ENCODE results near the gene NECTIN1. TPM values are rescaled to one million over a fixed set of nuclear protein-coding genes. Genes with fewer than 3 reads are reported as not detected.

Gene NECTIN1
- total and polyA plus RNA-seq, 9 donors: 7.9 to 44.3 (median 28.2) TPM

DNA sequence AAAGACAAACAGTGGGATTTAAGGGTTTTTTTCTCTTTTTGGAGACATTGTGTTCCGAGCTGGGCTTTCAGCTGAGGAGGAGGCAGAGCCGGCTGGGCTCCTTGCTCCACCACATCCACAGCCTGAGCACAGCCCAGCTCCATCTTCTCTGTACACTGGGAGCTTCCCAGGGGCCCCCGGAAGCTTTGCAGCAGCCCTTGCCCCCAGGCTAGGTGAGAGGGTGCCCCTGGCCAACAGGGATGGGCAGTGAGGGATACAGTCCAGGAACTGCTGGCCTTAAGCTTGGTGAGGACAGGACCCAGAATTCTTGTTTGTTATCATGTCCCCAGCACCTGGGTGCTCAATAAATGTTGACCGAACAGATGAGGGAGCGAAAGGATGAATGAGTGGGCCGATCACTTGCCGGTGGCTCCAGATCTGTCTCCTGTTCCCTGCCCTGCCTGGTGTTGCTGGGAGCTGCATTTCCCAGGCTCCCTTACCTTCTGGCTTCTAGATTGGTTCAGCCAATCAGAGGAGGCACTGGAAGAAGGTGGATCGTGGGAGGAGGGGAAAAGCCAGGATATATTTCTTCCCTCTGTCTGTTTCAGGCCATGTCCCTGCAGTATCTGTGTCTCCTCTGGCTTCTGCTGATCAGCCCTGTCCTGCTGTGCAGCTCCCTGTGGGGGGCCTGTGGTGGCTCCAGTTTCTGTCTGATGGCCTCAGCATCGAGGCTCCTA, 26.5 kb upstream of the NECTIN1 start:
- DNase-seq: no peak
- Histone ChIP-seq H3K4me1 (ENCODE audit: control insufficient read depth, insufficient read depth, low read length) (peaks cover 52% of the 10 kb centered on the region), H3K27ac (ENCODE audit: low read length) (no peak overlapping the region), H3K9me3 (replicated peaks; ENCODE audit: control insufficient read depth, low read depth, low read length) (no peaks in the 10 kb centered on the region), H3K4me3 (ENCODE audit: low read length) (no peak overlapping the region), H3K27me3 (ENCODE audit: control insufficient read depth, insufficient read depth, low read length) (peaks cover 21% of the 10 kb centered on the region), H3K36me3 (ENCODE audit: control insufficient read depth, insufficient read depth, low read length) (no peaks in the 10 kb centered on the region)
- 64% methylated on average over 4 of the region's 9 CpGs for WGBS (ENCODE audit: insufficient coverage)

DNA sequence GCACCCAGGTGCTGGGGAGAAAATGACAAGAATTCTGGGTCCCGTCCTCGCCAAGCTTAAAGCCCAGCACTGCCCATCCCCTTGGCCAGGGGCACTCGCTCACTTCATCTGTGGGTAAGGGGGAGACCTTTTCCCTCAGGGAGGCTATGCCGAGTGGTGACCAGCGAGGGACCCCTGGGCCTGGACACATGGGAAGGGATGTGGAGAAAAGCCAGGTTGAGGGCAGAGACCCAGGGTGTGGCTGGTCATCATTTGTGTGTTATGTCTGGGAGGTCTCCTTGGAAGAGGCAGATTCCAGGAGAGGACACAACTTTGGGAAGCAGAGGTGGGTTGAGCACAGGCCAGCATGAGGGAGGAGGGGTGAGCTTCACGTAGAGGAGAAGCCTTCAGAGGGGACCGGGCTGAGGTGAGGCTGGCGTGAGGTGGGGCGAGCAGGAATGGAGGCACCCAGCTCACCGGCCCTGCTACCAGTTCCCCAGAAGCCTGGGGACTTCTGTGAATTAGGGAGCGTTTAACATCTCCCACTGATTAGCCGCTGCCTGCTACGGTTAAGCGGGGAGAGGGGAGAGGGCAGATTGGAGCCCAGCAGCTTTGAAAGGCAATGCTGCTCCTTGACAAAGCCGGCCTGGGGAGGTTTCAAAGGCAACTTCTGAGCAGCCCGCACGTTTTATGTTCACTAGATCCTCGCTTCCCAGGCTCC, 25.8 kb upstream of the NECTIN1 start:
- DNase-seq: no peak
- no peaks in the 10 kb centered on the region for H3K36me3 ChIP-seq (ENCODE audit: control insufficient read depth, insufficient read depth, low read length)
- peaks cover 52% of the 10 kb centered on the region for H3K4me1 ChIP-seq (ENCODE audit: control insufficient read depth, insufficient read depth, low read length)
- no peaks in the 10 kb centered on the region for H3K9me3 ChIP-seq (replicated peaks; ENCODE audit: control insufficient read depth, low read depth, low read length)
- no peak overlapping the region for H3K27ac ChIP-seq (ENCODE audit: low read length)
- H3K4me3 ChIP-seq (ENCODE audit: low read length): no peak overlapping the region
- peaks cover 24% of the 10 kb centered on the region for H3K27me3 ChIP-seq (ENCODE audit: control insufficient read depth, insufficient read depth, low read length)
- 55% methylated on average over 9 of the region's 18 CpGs for WGBS (ENCODE audit: insufficient coverage)

DNA sequence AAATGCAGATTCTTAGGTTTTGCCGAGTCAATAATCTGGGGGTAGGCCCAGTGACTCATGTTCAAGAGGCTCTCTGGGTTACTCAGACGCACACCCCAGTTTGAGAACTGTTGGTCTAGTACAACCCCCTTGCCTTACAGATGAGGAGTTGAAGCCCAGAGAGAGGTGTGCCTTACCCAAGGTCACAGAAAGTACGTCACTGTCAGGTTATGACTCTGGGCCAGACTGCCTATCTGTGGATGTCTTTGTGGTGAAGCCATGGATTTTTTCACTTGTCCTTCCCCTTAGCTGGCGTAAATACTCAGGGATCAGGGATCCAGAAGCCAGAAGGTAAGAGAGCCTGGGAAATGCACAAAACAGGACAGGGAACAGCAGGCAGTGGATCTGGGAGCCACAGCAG, 25.2 kb upstream of the NECTIN1 start:
- no peak overlapping the region for H3K27ac ChIP-seq (ENCODE audit: low read length)
- no peak for DNase-seq
- no peaks in the 10 kb centered on the region for H3K36me3 ChIP-seq (ENCODE audit: control insufficient read depth, insufficient read depth, low read length)
- H3K4me3 ChIP-seq (ENCODE audit: low read length): no peak overlapping the region
- H3K9me3 ChIP-seq (replicated peaks; ENCODE audit: control insufficient read depth, low read depth, low read length): no peaks in the 10 kb centered on the region
- 82% methylated on average over 4 of the region's 4 CpGs for WGBS (ENCODE audit: insufficient coverage)
- H3K27me3 ChIP-seq (ENCODE audit: control insufficient read depth, insufficient read depth, low read length): peaks cover 25% of the 10 kb centered on the region
- peaks cover 47% of the 10 kb centered on the region for H3K4me1 ChIP-seq (ENCODE audit: control insufficient read depth, insufficient read depth, low read length)

DNA sequence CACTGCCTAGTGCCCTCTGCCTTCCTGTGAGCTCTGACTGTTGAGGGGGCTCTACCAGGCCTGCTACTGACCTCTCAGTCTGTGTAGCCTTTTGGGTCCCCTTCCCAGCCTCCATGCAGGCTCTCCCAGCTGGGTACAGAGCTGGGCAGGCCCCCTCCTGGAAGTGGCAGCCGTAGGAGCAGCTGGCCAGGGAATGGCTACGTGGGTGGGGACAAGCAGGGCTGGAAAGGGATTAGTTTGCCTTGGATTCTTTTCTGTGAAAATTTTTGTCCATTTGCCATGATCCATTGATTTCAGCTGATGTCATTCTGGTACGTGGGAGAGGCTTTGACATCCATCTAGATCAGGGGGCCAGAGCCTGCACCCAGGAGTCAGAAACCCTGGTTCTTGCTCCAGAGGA, 23.9 kb upstream of the NECTIN1 start:
- 0% methylated on average over 3 of the region's 3 CpGs for WGBS (ENCODE audit: insufficient coverage)
- peaks cover 46% of the 10 kb centered on the region for H3K4me1 ChIP-seq (ENCODE audit: control insufficient read depth, insufficient read depth, low read length)

DNA sequence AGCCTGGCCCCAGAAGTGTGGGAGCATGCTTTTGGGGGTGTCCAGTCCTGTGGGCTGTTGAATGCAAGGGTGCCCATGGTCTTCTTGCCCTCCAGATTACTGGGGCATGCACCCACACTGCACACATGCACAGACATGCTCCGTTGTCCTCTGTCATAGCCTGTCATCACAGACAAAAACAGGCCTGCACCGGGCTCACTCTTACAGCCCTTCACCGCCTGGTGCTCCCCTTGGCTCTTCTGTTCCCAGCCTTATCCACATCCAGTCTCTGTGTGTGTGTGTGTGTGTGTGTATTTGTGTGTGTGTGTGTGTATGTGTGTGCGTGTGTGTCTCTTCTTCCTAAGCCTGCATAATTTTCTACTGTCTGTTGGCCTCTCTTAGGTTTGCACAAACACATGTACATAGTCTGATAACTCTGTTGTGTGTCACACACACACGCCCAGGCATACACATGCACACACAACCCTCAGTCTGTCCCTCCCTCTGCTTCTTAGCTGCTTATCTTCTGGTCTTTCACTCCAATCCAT, 23.4 kb upstream of the NECTIN1 start:
- no peak for DNase-seq
- H3K27me3 ChIP-seq (ENCODE audit: control insufficient read depth, insufficient read depth, low read length): peaks cover 25% of the 10 kb centered on the region
- peaks cover 46% of the 10 kb centered on the region for H3K4me1 ChIP-seq (ENCODE audit: control insufficient read depth, insufficient read depth, low read length)
- H3K4me3 ChIP-seq (ENCODE audit: low read length): no peak overlapping the region
- 50% methylated on average over 1 of the region's 5 CpGs for WGBS (ENCODE audit: insufficient coverage)
- H3K36me3 ChIP-seq (ENCODE audit: control insufficient read depth, insufficient read depth, low read length): no peaks in the 10 kb centered on the region
- H3K9me3 ChIP-seq (replicated peaks; ENCODE audit: control insufficient read depth, low read depth, low read length): no peaks in the 10 kb centered on the region
- no peak overlapping the region for H3K27ac ChIP-seq (ENCODE audit: low read length)

More for the DNA sequence above, 23.9 kb upstream of the NECTIN1 start:
- Histone ChIP-seq H3K4me3 (ENCODE audit: low read length) (no peak overlapping the region), H3K27ac (ENCODE audit: low read length) (no peak overlapping the region), H3K9me3 (replicated peaks; ENCODE audit: control insufficient read depth, low read depth, low read length) (no peaks in the 10 kb centered on the region), H3K27me3 (ENCODE audit: control insufficient read depth, insufficient read depth, low read length) (peaks cover 25% of the 10 kb centered on the region), H3K36me3 (ENCODE audit: control insufficient read depth, insufficient read depth, low read length) (no peaks in the 10 kb centered on the region)
- DNase-seq: peak; percentile 62

DNA sequence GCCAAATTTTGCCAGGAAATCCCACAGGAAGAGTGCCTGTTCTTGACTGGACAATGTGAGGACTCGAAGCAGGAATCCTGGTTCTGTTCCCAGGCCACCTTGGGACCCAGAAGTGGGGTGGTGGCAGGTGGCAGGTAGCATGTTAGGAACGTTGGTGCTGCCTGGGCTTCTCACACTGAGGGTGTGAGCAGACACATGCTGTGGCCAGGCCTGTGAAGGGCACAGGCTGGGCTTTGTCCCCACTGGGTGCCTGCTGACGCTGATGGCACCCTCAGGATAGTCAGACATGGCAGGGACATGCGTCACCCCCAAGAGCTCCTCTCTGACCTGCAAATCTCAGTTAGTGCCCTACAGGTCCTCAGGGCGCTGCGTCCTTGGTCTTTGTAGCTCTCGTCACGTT, 21.1 kb upstream of the NECTIN1 start:
- Histone ChIP-seq H3K27me3 (ENCODE audit: control insufficient read depth, insufficient read depth, low read length) (peaks cover 21% of the 10 kb centered on the region), H3K4me3 (ENCODE audit: low read length) (no peak overlapping the region), H3K9me3 (replicated peaks; ENCODE audit: control insufficient read depth, low read depth, low read length) (no peaks in the 10 kb centered on the region), H3K4me1 (ENCODE audit: control insufficient read depth, insufficient read depth, low read length) (peaks cover 36% of the 10 kb centered on the region), H3K27ac (ENCODE audit: low read length) (no peak overlapping the region), H3K36me3 (ENCODE audit: control insufficient read depth, insufficient read depth, low read length) (no peaks in the 10 kb centered on the region)
- WGBS (ENCODE audit: insufficient coverage): 74% methylated on average over 8 of the region's 8 CpGs
- DNase-seq: no peak

DNA sequence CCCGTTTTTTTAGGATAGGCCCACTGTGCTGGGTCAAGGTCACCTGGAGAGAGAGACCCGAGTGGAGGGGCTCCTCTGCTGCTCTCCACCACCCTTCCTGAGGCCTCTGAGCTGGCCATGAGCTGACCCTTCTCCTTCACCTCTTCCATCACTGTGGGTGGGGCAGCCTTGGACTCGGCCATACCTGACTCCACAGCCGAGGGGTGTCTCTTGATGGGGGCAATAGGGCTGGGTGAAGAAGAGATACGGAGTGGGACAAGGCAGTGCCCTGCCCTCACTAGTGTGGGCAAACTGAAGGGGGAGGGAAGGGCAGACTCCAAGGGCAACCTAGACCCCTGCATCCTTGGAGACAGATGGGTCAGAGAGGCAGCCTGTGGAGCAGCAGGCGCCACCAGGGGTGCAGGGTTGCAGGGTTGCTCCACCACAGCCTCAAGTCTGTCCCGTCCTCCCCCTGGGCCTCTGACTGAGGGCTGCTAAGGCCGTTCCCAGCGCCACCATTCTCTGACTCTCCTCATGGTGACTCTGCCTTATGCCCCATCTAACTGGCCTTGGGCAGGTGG, 20.1 kb upstream of the NECTIN1 start:
- Histone ChIP-seq H3K4me1 (ENCODE audit: control insufficient read depth, insufficient read depth, low read length) (peaks cover 27% of the 10 kb centered on the region), H3K36me3 (ENCODE audit: control insufficient read depth, insufficient read depth, low read length) (no peaks in the 10 kb centered on the region), H3K27me3 (ENCODE audit: control insufficient read depth, insufficient read depth, low read length) (peaks cover 14% of the 10 kb centered on the region), H3K4me3 (ENCODE audit: low read length) (no peak overlapping the region), H3K9me3 (replicated peaks; ENCODE audit: control insufficient read depth, low read depth, low read length) (no peaks in the 10 kb centered on the region), H3K27ac (ENCODE audit: low read length) (no peak overlapping the region)
- DNase-seq: no peak
- 86% methylated on average over 6 of the region's 9 CpGs for WGBS (ENCODE audit: insufficient coverage)

DNA sequence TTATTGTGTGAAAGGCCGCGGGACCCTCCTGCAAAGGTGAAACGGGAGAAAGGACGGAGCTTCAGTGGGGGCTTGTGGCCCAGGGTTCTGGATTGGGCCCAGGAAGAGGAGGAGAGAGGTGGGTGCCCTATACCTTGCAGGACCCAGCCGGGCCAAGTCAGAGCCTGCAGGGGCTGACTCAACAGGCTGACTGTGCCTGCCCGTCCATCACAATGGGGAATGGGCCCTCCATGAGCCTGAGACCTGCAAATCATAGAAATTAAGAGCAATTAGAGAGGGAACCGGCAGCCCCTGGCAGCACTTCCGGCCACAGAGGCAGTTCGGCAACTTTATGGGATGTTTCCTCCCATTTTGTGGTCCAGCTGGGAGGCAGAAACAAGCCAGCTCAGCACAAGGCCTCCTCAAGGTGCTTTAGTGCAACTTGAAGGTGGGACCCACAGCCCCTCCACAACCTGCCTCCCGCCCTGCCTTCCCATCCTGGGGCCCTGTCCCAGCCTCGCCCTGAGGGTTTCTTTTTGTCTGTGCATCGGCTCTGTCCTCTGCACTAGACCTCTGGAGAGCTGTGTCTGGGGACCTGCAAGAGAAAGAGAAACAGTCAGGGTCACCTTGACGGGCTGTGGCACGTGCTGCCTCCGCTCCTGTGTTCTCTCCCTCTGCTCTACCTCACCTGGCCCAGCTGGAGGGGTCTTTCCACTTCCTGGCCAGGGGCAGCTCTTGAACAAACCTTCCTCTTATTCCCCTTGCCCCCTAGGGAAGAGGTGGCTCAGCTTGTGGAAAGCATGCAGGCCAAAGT, 19.1 kb upstream of the NECTIN1 start:
- peaks cover 15% of the 10 kb centered on the region for H3K27me3 ChIP-seq (ENCODE audit: control insufficient read depth, insufficient read depth, low read length)
- H3K4me1 ChIP-seq (ENCODE audit: control insufficient read depth, insufficient read depth, low read length): peaks cover 21% of the 10 kb centered on the region
- no peaks in the 10 kb centered on the region for H3K9me3 ChIP-seq (replicated peaks; ENCODE audit: control insufficient read depth, low read depth, low read length)
- DNase-seq: no peak
- no peaks in the 10 kb centered on the region for H3K36me3 ChIP-seq (ENCODE audit: control insufficient read depth, insufficient read depth, low read length)
- H3K4me3 ChIP-seq (ENCODE audit: low read length): no peak overlapping the region
- WGBS (ENCODE audit: insufficient coverage): 53% methylated on average over 12 of the region's 15 CpGs
- H3K27ac ChIP-seq (ENCODE audit: low read length): no peak overlapping the region

DNA sequence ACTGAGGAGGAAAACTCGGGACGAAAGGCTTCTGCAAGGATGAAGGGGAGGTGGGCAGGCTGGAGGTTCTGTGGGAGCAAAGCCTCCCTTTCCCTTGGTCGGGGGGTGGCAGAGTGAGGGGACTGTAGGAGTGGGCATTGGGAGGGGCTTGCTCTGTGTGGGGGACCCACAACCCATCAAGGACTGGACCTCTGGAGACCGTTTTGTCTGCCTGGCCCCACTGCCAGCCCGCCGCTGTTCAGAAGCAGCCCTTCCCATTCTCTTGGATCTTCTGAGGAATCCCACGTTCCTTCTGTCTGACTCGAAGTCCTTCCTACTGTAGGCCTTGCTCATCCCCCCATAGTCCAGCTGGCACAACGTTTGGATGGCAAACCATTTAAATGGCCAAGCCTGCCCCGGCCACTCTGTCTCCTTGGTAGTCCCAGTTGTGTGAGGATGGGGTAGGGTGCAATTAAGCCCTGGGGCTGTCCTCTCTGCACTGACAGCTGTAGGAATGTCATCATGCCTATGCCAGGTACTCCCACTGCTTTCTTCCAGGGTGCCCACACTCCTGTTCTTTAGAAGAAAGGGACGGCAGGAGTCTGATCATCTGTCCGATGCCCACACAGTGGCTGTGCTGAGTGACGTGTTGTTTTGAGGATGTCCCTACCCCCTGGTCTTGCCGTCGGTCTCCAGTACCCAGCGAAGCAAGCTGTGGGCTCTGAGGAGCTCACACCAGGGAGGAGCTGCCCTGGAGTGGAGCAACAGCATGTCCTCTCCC, 17.0 kb upstream of the NECTIN1 start:
- H3K27me3 ChIP-seq (ENCODE audit: control insufficient read depth, insufficient read depth, low read length): peaks cover 34% of the 10 kb centered on the region
- no peak overlapping the region for H3K4me3 ChIP-seq (ENCODE audit: low read length)
- H3K9me3 ChIP-seq (replicated peaks; ENCODE audit: control insufficient read depth, low read depth, low read length): no peaks in the 10 kb centered on the region
- peaks cover 18% of the 10 kb centered on the region for H3K4me1 ChIP-seq (ENCODE audit: control insufficient read depth, insufficient read depth, low read length)
- no peak overlapping the region for H3K27ac ChIP-seq (ENCODE audit: low read length)
- H3K36me3 ChIP-seq (ENCODE audit: control insufficient read depth, insufficient read depth, low read length): no peaks in the 10 kb centered on the region
- 81% methylated on average over 7 of the region's 16 CpGs for WGBS (ENCODE audit: insufficient coverage)
- no peak for DNase-seq

Measured in muscle of leg (tissue), 11 donors.